GM08714 (cell line): ENCODE results near the gene KBTBD4.

Experiments
- H3K4me3 ChIP-seq: fragments of 200-500 bp; sonication (Bioruptor generic); 2 replicates; pipeline ENCODE4 v1.5.1; 2014; ENCODE audit warnings: mild to moderate bottlenecking, low read length, inconsistent platforms
- ZNF274 ChIP-seq: IDR thresholded peaks from 2 replicates; pipeline ENCODE4 v1.6.1; 2012; ENCODE audit warnings: mild to moderate bottlenecking, low read depth, low read length

KBTBD4 gene

GRCh38 chr11:47595029-47595428 lies 16.3 kb upstream of the KBTBD4 start:
- TF ChIP-seq ZNF274, result no peak
- H3K4me3 ChIP-seq, result no peak overlapping the region

GRCh38 chr11:47593934-47594855 lies 15.4 kb upstream of the KBTBD4 start, which contains the start of gene C1QTNF4:
Gene C1QTNF4 (minus strand): TSS chr11:47594411. CDS start chr11:47590810, 3,601 bp downstream.
- no peak for TF ChIP-seq ZNF274
- H3K4me3 ChIP-seq, result no peak within 1 kb of the TSS

- H3K4me3 ChIP-seq, result no peak overlapping the region
- TF ChIP-seq ZNF274, result no peak
Measured at GRCh38 chr11:47593492-47593933, 14.7 kb upstream of the KBTBD4 start.

GRCh38 chr11:47592970-47593369 lies 14.2 kb upstream of the KBTBD4 start:
- TF ChIP-seq ZNF274, result no peak
- no peak overlapping the region for H3K4me3 ChIP-seq

- no peak overlapping the region for H3K4me3 ChIP-seq
- no peak for TF ChIP-seq ZNF274
Measured at GRCh38 chr11:47592251-47592650, 13.5 kb upstream of the KBTBD4 start.

- H3K4me3 ChIP-seq, result no peak overlapping the region
Measured at GRCh38 chr11:47591764-47592163, 13.0 kb upstream of the KBTBD4 start.

GRCh38 chr11:47589977-47590861 lies 11.4 kb upstream of the KBTBD4 start:
- no peak for TF ChIP-seq ZNF274
- H3K4me3 ChIP-seq, result no peak overlapping the region

More at GRCh38 chr11:47591764-47592163, 13.0 kb upstream of the KBTBD4 start:
- TF ChIP-seq ZNF274, result no peak

GRCh38 chr11:47589584-47589976 lies 10.8 kb upstream of the KBTBD4 start:
- no peak overlapping the region for H3K4me3 ChIP-seq
- no peak for TF ChIP-seq ZNF274

- H3K4me3 ChIP-seq, result no peak overlapping the region
- no peak for TF ChIP-seq ZNF274
Measured at GRCh38 chr11:47589118-47589517, 10.3 kb upstream of the KBTBD4 start.

- TF ChIP-seq ZNF274, result no peak
- H3K4me3 ChIP-seq, result no peak overlapping the region
Measured at GRCh38 chr11:47587723-47588326, 9.1 kb upstream of the KBTBD4 start.

GRCh38 chr11:47587039-47587716 lies 8.4 kb upstream of the KBTBD4 start:
- H3K4me3 ChIP-seq, result no peak overlapping the region
- TF ChIP-seq ZNF274, result no peak

GRCh38 chr11:47586098-47586855 lies 7.5 kb upstream of the KBTBD4 start, which contains the start of gene FAM180B:
Gene FAM180B (plus strand): TSS chr11:47586678. CDS start chr11:47586769, 91 bp downstream.
- no peak within 1 kb of the TSS for H3K4me3 ChIP-seq
- TF ChIP-seq ZNF274, result no peak

- TF ChIP-seq ZNF274, result no peak
- H3K4me3 ChIP-seq, result no peak overlapping the region
Measured at GRCh38 chr11:47583844-47584243, 5.1 kb upstream of the KBTBD4 start.
